ENCODE results near the gene INTS1.
"Not testable (repeated sequence)": the region's sequence is repeated elsewhere in the genome, so short reads cannot be mapped to it uniquely, and the experiment has no call there.

The INTS1 gene

GRCh38 chr7:1444214-1444924 lies 59.8 kb downstream of the INTS1 start:
- no peak for DNase-seq

- DNase-seq = not testable (repeated sequence)
Measured at GRCh38 chr7:1443587-1444200, 60.5 kb downstream of the INTS1 start.

GRCh38 chr7:1442355-1443124 lies 61.6 kb downstream of the INTS1 start:
- no peak for DNase-seq

GRCh38 chr7:1441615-1442354 lies 62.4 kb downstream of the INTS1 start:
- DNase-seq = no peak

- no peak for DNase-seq
Measured at GRCh38 chr7:1440620-1441019, 63.6 kb downstream of the INTS1 start.

GRCh38 chr7:1439373-1440363 lies 64.5 kb downstream of the INTS1 start:
- no peak for DNase-seq

- DNase-seq = no peak
Measured at GRCh38 chr7:1438821-1439220, 65.4 kb downstream of the INTS1 start.

- DNase-seq = no peak
Measured at GRCh38 chr7:1438208-1438607, 66.0 kb downstream of the INTS1 start.

- no peak for DNase-seq
Measured at GRCh38 chr7:1437155-1437880, 66.9 kb downstream of the INTS1 start.

- DNase-seq = no peak
Measured at GRCh38 chr7:1436608-1437007, 67.6 kb downstream of the INTS1 start.

- no peak for DNase-seq
Measured at GRCh38 chr7:1434891-1435670, 69.1 kb downstream of the INTS1 start.

- no peak for DNase-seq
Measured at GRCh38 chr7:1434165-1434718, 69.9 kb downstream of the INTS1 start.

GRCh38 chr7:1433128-1433920 lies 70.9 kb downstream of the INTS1 start:
- DNase-seq = no peak

GRCh38 chr7:1432411-1433082 lies 71.6 kb downstream of the INTS1 start:
- peak; percentile 14 to 19 for DNase-seq

- DNase-seq = no peak
Measured at GRCh38 chr7:1431634-1432380, 72.4 kb downstream of the INTS1 start.

- DNase-seq = no peak
Measured at GRCh38 chr7:1431226-1431625, 73.0 kb downstream of the INTS1 start.

- DNase-seq = no peak
Measured at GRCh38 chr7:1430056-1430845, 73.9 kb downstream of the INTS1 start.

All from AML-193 (cell line).